ENCODE measurements around the gene TM4SF4. TPM values are rescaled to one million over a fixed set of nuclear protein-coding genes. Genes with fewer than 3 reads are reported as not detected.

Gene TM4SF4
- total and polyA plus RNA-seq, 4 donors = 0.20 to 83.4 TPM; not detected in 2

GRCh38 chr3:149449799-149450198 lies 24.7 kb upstream of the TM4SF4 start:
- DNase-seq (no peak), ATAC-seq (ENCODE audit: low FRiP score) (peak; percentile 46)
- H3K9me3 ChIP-seq (ENCODE audit: control insufficient read depth, low read length) = peaks cover 2% of the 10 kb centered on the region
- peak overlapping the region in 1 of 2 donors; percentile 18 for H3K27ac ChIP-seq (ENCODE audit: low read depth in 1 of 2, low read length in 2 of 2)
- WGBS, 2 donors = 34 to 40% methylated on average over 4 of the region's 4 CpGs
- intact Hi-C loops (cut with DNase I) = loop anchor here in 1 of 2 donors (5.0 kb wide), 1 partner anchor 42 kb away; no protein-coding TSS in a partner anchor
- no peaks in the 10 kb centered on the region for H3K27me3 ChIP-seq (ENCODE audit: control insufficient read depth in 1 of 2, insufficient read depth in 2 of 2, low read length in 1 of 2)
- H3K4me1 ChIP-seq (ENCODE audit: control insufficient read depth in 1 of 2, insufficient read depth in 2 of 2, low read length in 2 of 2) = peaks cover 0 to 2% of the 10 kb centered on the region in 2 donors
- H3K4me3 ChIP-seq (ENCODE audit: low read length in 2 of 2) = no peak overlapping the region
- H3K36me3 ChIP-seq (ENCODE audit: control insufficient read depth in 1 of 2, insufficient read depth in 2 of 2, low read length in 1 of 2) = no peaks in the 10 kb centered on the region

- peaks cover 2% of the 10 kb centered on the region for H3K9me3 ChIP-seq (ENCODE audit: control insufficient read depth, low read length)
- intact Hi-C loops (cut with DNase I) = loop anchor here in 1 of 2 donors (5.0 kb wide), 1 partner anchor 43 kb away; no protein-coding TSS in a partner anchor
- no peak overlapping the region for H3K4me3 ChIP-seq (ENCODE audit: low read length in 2 of 2)
- ATAC-seq (ENCODE audit: low FRiP score) (no peak), DNase-seq (no peak)
- H3K4me1 ChIP-seq (ENCODE audit: control insufficient read depth in 1 of 2, insufficient read depth in 2 of 2, low read length in 2 of 2) = peaks cover 0 to 2% of the 10 kb centered on the region in 2 donors
- H3K27ac ChIP-seq (ENCODE audit: low read depth in 1 of 2, low read length in 2 of 2) = no peak overlapping the region
- no peaks in the 10 kb centered on the region for H3K36me3 ChIP-seq (ENCODE audit: control insufficient read depth in 1 of 2, insufficient read depth in 2 of 2, low read length in 1 of 2)
- H3K27me3 ChIP-seq (ENCODE audit: control insufficient read depth in 1 of 2, insufficient read depth in 2 of 2, low read length in 1 of 2) = no peaks in the 10 kb centered on the region
- WGBS, 2 donors = 41 to 45% methylated on average over 2 of the region's 2 CpGs
Observed at GRCh38 chr3:149450281-149450680, 24.2 kb upstream of the TM4SF4 start.

- Histone ChIP-seq H3K27me3 (ENCODE audit: control insufficient read depth in 1 of 2, insufficient read depth in 2 of 2, low read length in 1 of 2) (no peaks in the 10 kb centered on the region), H3K27ac (ENCODE audit: low read depth in 1 of 2, low read length in 2 of 2) (no peak overlapping the region), H3K36me3 (ENCODE audit: control insufficient read depth in 1 of 2, insufficient read depth in 2 of 2, low read length in 1 of 2) (no peaks in the 10 kb centered on the region), H3K4me1 (ENCODE audit: control insufficient read depth in 1 of 2, insufficient read depth in 2 of 2, low read length in 2 of 2) (peaks cover 0 to 2% of the 10 kb centered on the region in 2 donors), H3K9me3 (ENCODE audit: control insufficient read depth, low read length) (peaks cover 2% of the 10 kb centered on the region), H3K4me3 (ENCODE audit: low read length in 2 of 2) (no peak overlapping the region)
- no peak for DNase-seq
- intact Hi-C loops (cut with DNase I) = loop anchor here in 1 of 2 donors (5.0 kb wide), 1 partner anchor 45 kb away; no protein-coding TSS in a partner anchor
- no peak for ATAC-seq (ENCODE audit: low FRiP score)
- WGBS, 2 donors = 84 to 91% methylated on average over 3 of the region's 3 CpGs
Observed at GRCh38 chr3:149452036-149452435, 22.5 kb upstream of the TM4SF4 start.

GRCh38 chr3:149453140-149453805 lies 21.2 kb upstream of the TM4SF4 start:
- ATAC-seq (ENCODE audit: low FRiP score) (no peak), DNase-seq (no peak)
- Histone ChIP-seq H3K36me3 (ENCODE audit: control insufficient read depth in 1 of 2, insufficient read depth in 2 of 2, low read length in 1 of 2) (no peaks in the 10 kb centered on the region), H3K4me1 (ENCODE audit: control insufficient read depth in 1 of 2, insufficient read depth in 2 of 2, low read length in 2 of 2) (peaks cover 0 to 2% of the 10 kb centered on the region in 2 donors), H3K27me3 (ENCODE audit: control insufficient read depth in 1 of 2, insufficient read depth in 2 of 2, low read length in 1 of 2) (no peaks in the 10 kb centered on the region), H3K27ac (ENCODE audit: low read depth in 1 of 2, low read length in 2 of 2) (no peak overlapping the region), H3K9me3 (ENCODE audit: control insufficient read depth, low read length) (peaks cover 2% of the 10 kb centered on the region), H3K4me3 (ENCODE audit: low read length in 2 of 2) (no peak overlapping the region)
- intact Hi-C loops (cut with DNase I) = loop anchor here in 1 of 2 donors (5.0 kb wide), 1 partner anchor 46 kb away; no protein-coding TSS in a partner anchor
- WGBS, 2 donors = 82 to 99% methylated on average over 1 of the region's 1 CpG

DNA sequence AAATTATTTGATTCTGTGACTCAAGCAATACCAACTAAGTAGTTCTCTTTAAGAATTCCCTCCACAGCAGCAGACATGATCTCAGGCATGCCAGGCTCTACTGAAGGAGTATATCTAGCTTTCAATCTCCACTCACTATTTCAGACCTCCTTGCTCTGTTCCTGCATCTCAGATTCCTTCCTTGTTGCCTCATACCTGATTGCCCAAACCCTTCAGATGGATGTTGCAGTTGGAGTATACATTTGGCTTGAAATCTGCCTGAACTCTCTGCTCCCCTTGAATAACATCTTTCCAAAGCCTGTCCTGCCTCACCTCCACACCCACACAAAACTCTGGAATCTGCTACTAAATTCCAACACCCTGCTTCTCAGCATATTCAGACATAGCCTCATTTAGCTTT lies 19.8 kb upstream of the TM4SF4 start:
- intact Hi-C loops (cut with DNase I) = loop anchor here in 1 of 2 donors (5.0 kb wide), 1 partner anchor 47 kb away; no protein-coding TSS in a partner anchor
- H3K36me3 ChIP-seq (ENCODE audit: control insufficient read depth in 1 of 2, insufficient read depth in 2 of 2, low read length in 1 of 2) = no peaks in the 10 kb centered on the region
- no peak for DNase-seq
- no peaks in the 10 kb centered on the region for H3K27me3 ChIP-seq (ENCODE audit: control insufficient read depth in 1 of 2, insufficient read depth in 2 of 2, low read length in 1 of 2)
- H3K4me1 ChIP-seq (ENCODE audit: control insufficient read depth in 1 of 2, insufficient read depth in 2 of 2, low read length in 2 of 2) = no peaks in the 10 kb centered on the region
- peaks cover 2% of the 10 kb centered on the region for H3K9me3 ChIP-seq (ENCODE audit: control insufficient read depth, low read length)
- peak overlapping the region in 1 of 2 donors; percentile 36 for H3K27ac ChIP-seq (ENCODE audit: low read depth in 1 of 2, low read length in 2 of 2)
- no peak overlapping the region for H3K4me3 ChIP-seq (ENCODE audit: low read length in 2 of 2)
- ATAC-seq (ENCODE audit: low FRiP score) = no peak

DNA sequence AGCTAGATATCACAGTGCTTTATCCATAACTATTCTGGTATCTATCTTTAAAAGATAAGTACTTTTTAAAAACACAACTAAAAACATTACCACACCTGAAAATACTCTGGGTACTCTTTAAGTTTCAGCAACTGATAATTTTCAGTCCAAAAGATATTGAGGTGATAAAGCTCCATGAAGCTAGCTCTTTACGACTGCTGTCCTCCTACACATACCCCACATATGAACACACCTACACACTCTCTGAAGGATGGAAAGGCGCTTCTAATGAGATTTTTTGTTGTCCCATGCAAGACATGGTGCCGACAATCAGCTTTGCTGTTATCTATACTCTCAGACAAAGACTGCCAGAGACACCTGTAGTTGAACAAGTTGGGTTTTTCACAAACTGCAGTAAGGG lies 19.1 kb upstream of the TM4SF4 start:
- ATAC-seq (ENCODE audit: low FRiP score) (no peak), DNase-seq (no peak)
- H3K4me1 ChIP-seq (ENCODE audit: control insufficient read depth in 1 of 2, insufficient read depth in 2 of 2, low read length in 2 of 2) = peaks cover 0 to under 1% of the 10 kb centered on the region in 2 donors
- intact Hi-C loops (cut with DNase I) = no loop called here
- H3K27ac ChIP-seq (ENCODE audit: low read depth in 1 of 2, low read length in 2 of 2) = no peak overlapping the region
- WGBS, 2 donors = 95 to 96% methylated on average over 3 of the region's 3 CpGs
- H3K27me3 ChIP-seq (ENCODE audit: control insufficient read depth in 1 of 2, insufficient read depth in 2 of 2, low read length in 1 of 2) = no peaks in the 10 kb centered on the region
- peaks cover 2% of the 10 kb centered on the region for H3K9me3 ChIP-seq (ENCODE audit: control insufficient read depth, low read length)
- H3K36me3 ChIP-seq (ENCODE audit: control insufficient read depth in 1 of 2, insufficient read depth in 2 of 2, low read length in 1 of 2) = no peaks in the 10 kb centered on the region
- no peak overlapping the region for H3K4me3 ChIP-seq (ENCODE audit: low read length in 2 of 2)

GRCh38 chr3:149455989-149456388 lies 18.5 kb upstream of the TM4SF4 start:
- ATAC-seq (ENCODE audit: low FRiP score) (no peak), DNase-seq (no peak)
- Histone ChIP-seq H3K27ac (ENCODE audit: low read depth in 1 of 2, low read length in 2 of 2) (no peak overlapping the region), H3K36me3 (ENCODE audit: control insufficient read depth in 1 of 2, insufficient read depth in 2 of 2, low read length in 1 of 2) (no peaks in the 10 kb centered on the region), H3K9me3 (ENCODE audit: control insufficient read depth, low read length) (peaks cover 2% of the 10 kb centered on the region), H3K27me3 (ENCODE audit: control insufficient read depth in 1 of 2, insufficient read depth in 2 of 2, low read length in 1 of 2) (no peaks in the 10 kb centered on the region), H3K4me1 (ENCODE audit: control insufficient read depth in 1 of 2, insufficient read depth in 2 of 2, low read length in 2 of 2) (peaks cover 0 to 4% of the 10 kb centered on the region in 2 donors), H3K4me3 (ENCODE audit: low read length in 2 of 2) (no peak overlapping the region)
- 91 to 96% methylated on average over 1 of the region's 1 CpG for WGBS, 2 donors
- intact Hi-C loops (cut with DNase I) = no loop called here

- H3K36me3 ChIP-seq (ENCODE audit: control insufficient read depth in 1 of 2, insufficient read depth in 2 of 2, low read length in 1 of 2) = no peaks in the 10 kb centered on the region
- DNase-seq (no peak), ATAC-seq (ENCODE audit: low FRiP score) (no peak)
- no peak overlapping the region for H3K4me3 ChIP-seq (ENCODE audit: low read length in 2 of 2)
- peak overlapping the region; percentile 30 to 37 for H3K27ac ChIP-seq (ENCODE audit: low read depth in 1 of 2, low read length in 2 of 2)
- H3K9me3 ChIP-seq (ENCODE audit: control insufficient read depth, low read length) = no peaks in the 10 kb centered on the region
- intact Hi-C loops (cut with DNase I) = no loop called here
- WGBS, 2 donors = 42 to 49% methylated on average over 6 of the region's 6 CpGs
- H3K4me1 ChIP-seq (ENCODE audit: control insufficient read depth in 1 of 2, insufficient read depth in 2 of 2, low read length in 2 of 2) = peaks cover 2 to 10% of the 10 kb centered on the region in 2 donors
- no peaks in the 10 kb centered on the region for H3K27me3 ChIP-seq (ENCODE audit: control insufficient read depth in 1 of 2, insufficient read depth in 2 of 2, low read length in 1 of 2)
Observed at GRCh38 chr3:149459491-149460059, 14.9 kb upstream of the TM4SF4 start.

DNA sequence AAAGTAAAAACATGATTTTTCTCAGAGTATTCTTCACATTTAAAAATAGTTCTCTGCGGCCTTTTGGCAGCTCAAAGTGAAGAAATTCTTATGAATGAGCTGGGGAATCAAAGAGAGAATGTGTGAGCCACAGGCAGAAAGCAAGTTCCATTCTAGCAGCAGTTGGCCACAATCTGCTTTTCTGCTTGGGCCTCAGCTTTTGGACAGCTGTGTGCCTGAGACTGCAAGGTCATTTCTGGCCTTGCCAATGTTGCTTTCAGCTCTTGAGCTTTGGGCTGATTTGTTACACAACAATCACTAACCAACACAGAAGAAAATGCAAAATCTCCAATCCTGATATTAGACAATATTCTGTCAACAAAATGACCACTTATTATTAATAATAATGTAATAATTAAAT lies 14.4 kb upstream of the TM4SF4 start:
- intact Hi-C loops (cut with DNase I) = no loop called here
- H3K27ac ChIP-seq (ENCODE audit: low read depth in 1 of 2, low read length in 2 of 2) = peak overlapping the region in 1 of 2 donors; percentile 60
- no peak overlapping the region for H3K4me3 ChIP-seq (ENCODE audit: low read length in 2 of 2)
- ATAC-seq (ENCODE audit: low FRiP score) (peak; percentile 83), DNase-seq (peak in 1 of 2 donors; percentile 65)
- 0 to 4% methylated on average over 1 of the region's 1 CpG for WGBS, 2 donors
- peaks cover 2 to 10% of the 10 kb centered on the region in 2 donors for H3K4me1 ChIP-seq (ENCODE audit: control insufficient read depth in 1 of 2, insufficient read depth in 2 of 2, low read length in 2 of 2)
- H3K27me3 ChIP-seq (ENCODE audit: control insufficient read depth in 1 of 2, insufficient read depth in 2 of 2, low read length in 1 of 2) = no peaks in the 10 kb centered on the region
- H3K9me3 ChIP-seq (ENCODE audit: control insufficient read depth, low read length) = no peaks in the 10 kb centered on the region
- no peaks in the 10 kb centered on the region for H3K36me3 ChIP-seq (ENCODE audit: control insufficient read depth in 1 of 2, insufficient read depth in 2 of 2, low read length in 1 of 2)
